IMR-90 (cell line): Measurements from ENCODE around the gene S100A12. TPM values are rescaled to one million over a fixed set of nuclear protein-coding genes. Genes with fewer than 3 reads are reported as not detected.
A peak's percentile ranks its signal among the peaks of the same experiment; 100 is the strongest.

Source experiments
- ATAC-seq: fragments of 200-7000 bp; cut with Tn5 transposase; 2 replicates; pipeline ENCODE4 v1.9.1; 2020; ENCODE audit warnings: low read depth, mild to moderate bottlenecking, moderate library complexity
- BruUV-seq: library from RNA; stranded (reverse); fragments of 400-500 nt; replicated peaks from 2 replicates; lab custom pipeline; 2021; lab: Mats Ljungman, UMichigan
- CTCF ChIA-PET: fragments of 300-600 bp; formaldehyde crosslinking; extraction: SDS; loops from one replicate; lab custom pipeline; 2021; ENCODE audit warnings: antibody characterized with exemption; lab: Yijun Ruan, JAX
- POLR2A ChIA-PET: fragments of 300-600 bp; sonication (Branson Sonifier 250); formaldehyde crosslinking; loops from one replicate; lab custom pipeline; 2022; ENCODE audit warnings: antibody characterized with exemption; ENCODE audit not compliant: unreplicated experiment; lab: Charles Lee
- DNase-seq: peaks from one replicate; pipeline ENCODE4 v3.0.0; 2013
- H2AFZ ChIP-seq: replicated peaks from 2 replicates; pipeline ENCODE3; 2013; ENCODE audit warnings: low read length, mild to moderate bottlenecking; ENCODE audit not compliant: poor library complexity
- H2AK5ac ChIP-seq: 2 replicates; pipeline ENCODE4 v1.6.1; 2013; ENCODE audit warnings: low read depth, low read length, inconsistent platforms
- H2AK9ac ChIP-seq: replicated peaks from 2 replicates; pipeline ENCODE3; 2013; ENCODE audit warnings: mild to moderate bottlenecking, low read depth, low read length, moderate library complexity; ENCODE audit not compliant: poor library complexity
- H2BK120ac ChIP-seq: 2 replicates; pipeline ENCODE4 v1.6.1; 2013; ENCODE audit warnings: low read depth, low read length, inconsistent platforms
- H2BK15ac ChIP-seq: 3 replicates; pipeline ENCODE4 v1.6.1; 2013; ENCODE audit warnings: low read depth, low read length, inconsistent platforms
- H2BK20ac ChIP-seq: 2 replicates; pipeline ENCODE4 v1.6.1; 2013; ENCODE audit warnings: low read depth, mild to moderate bottlenecking, inconsistent platforms, low read length, moderate library complexity
- H2BK5ac ChIP-seq: 2 replicates; pipeline ENCODE4 v1.6.1; 2013; ENCODE audit warnings: mild to moderate bottlenecking, low read depth, low read length, inconsistent platforms; ENCODE audit not compliant: poor library complexity, severe bottlenecking
- H3K14ac ChIP-seq: replicated peaks from 2 replicates; pipeline ENCODE4 v1.6.1; 2013; ENCODE audit warnings: low read depth, low read length, inconsistent platforms
- H3K18ac ChIP-seq: 2 replicates; pipeline ENCODE4 v1.6.1; 2013; ENCODE audit warnings: low read depth, low read length, control low read depth
- H3K23ac ChIP-seq: 2 replicates; pipeline ENCODE4 v1.6.1; 2013; ENCODE audit warnings: low read depth, low read length, inconsistent platforms
- H3K27ac ChIP-seq: 2 replicates; pipeline ENCODE4 v1.5.1; 2013; ENCODE audit warnings: mild to moderate bottlenecking, control low read depth, low read length; ENCODE audit not compliant: insufficient read depth
- H3K27me3 ChIP-seq: 2 replicates; pipeline ENCODE4 v1.6.1; 2013; ENCODE audit warnings: low read length; ENCODE audit not compliant: control insufficient read depth, insufficient read depth
- H3K36me3 ChIP-seq: 2 replicates; pipeline ENCODE4 v1.6.1; 2013; ENCODE audit warnings: low read length, mixed read lengths; ENCODE audit not compliant: control insufficient read depth, insufficient read depth
- H3K4ac ChIP-seq: 2 replicates; pipeline ENCODE4 v1.6.1; 2013; ENCODE audit warnings: low read depth, low read length, inconsistent platforms
- H3K4me1 ChIP-seq: 2 replicates; pipeline ENCODE4 v1.6.1; 2013; ENCODE audit warnings: low read length, mixed read lengths; ENCODE audit not compliant: control insufficient read depth, insufficient read depth
- H3K4me2 ChIP-seq: 2 replicates; pipeline ENCODE4 v1.6.1; 2013; ENCODE audit warnings: low read depth, mild to moderate bottlenecking, control low read depth, low read length, moderate library complexity
- H3K4me3 ChIP-seq: 2 replicates; pipeline ENCODE4 v1.5.1; 2013; ENCODE audit warnings: low read depth, mild to moderate bottlenecking, control low read depth, low read length, moderate library complexity; ENCODE audit not compliant: insufficient read depth
- H3K56ac ChIP-seq: 2 replicates; pipeline ENCODE4 v1.6.1; 2013; ENCODE audit warnings: low read length, inconsistent platforms; ENCODE audit not compliant: insufficient read depth; ENCODE audit errors: extremely low read depth
- H3K79me1 ChIP-seq, 2 experiments: 2 replicates each; pipeline ENCODE4 v1.6.1; 2013; ENCODE audit warnings: low read length in 2 of 2, inconsistent platforms in 1 of 2, low read depth in 1 of 2
- H3K9ac ChIP-seq: 2 replicates; pipeline ENCODE4 v1.6.1; 2013; ENCODE audit warnings: low read depth, low read length, control low read depth
- H3K9me1 ChIP-seq: 2 replicates; pipeline ENCODE4 v1.6.1; 2013; ENCODE audit warnings: low read length, inconsistent platforms; ENCODE audit not compliant: insufficient read depth
- H3K9me3 ChIP-seq: 2 replicates; pipeline ENCODE4 v1.6.1; 2013; ENCODE audit warnings: low read length; ENCODE audit not compliant: control insufficient read depth, insufficient read depth
- H4K20me1 ChIP-seq: 2 replicates; pipeline ENCODE4 v1.6.1; 2013; ENCODE audit warnings: low read length, inconsistent platforms; ENCODE audit not compliant: insufficient read depth
- H4K5ac ChIP-seq: 2 replicates; pipeline ENCODE4 v1.6.1; 2013; ENCODE audit warnings: mild to moderate bottlenecking, low read depth, low read length, control low read depth
- H4K8ac ChIP-seq, 2 experiments: 2 replicates each; pipeline ENCODE4 v1.6.1; 2013; ENCODE audit warnings: low read depth in 2 of 2, low read length in 2 of 2, control low read depth in 1 of 2, inconsistent platforms in 1 of 2
- H4K91ac ChIP-seq: 2 replicates; pipeline ENCODE4 v1.6.1; 2013; ENCODE audit warnings: low read depth, low read length, inconsistent platforms; ENCODE audit not compliant: insufficient read depth
- CHD1 ChIP-seq: IDR thresholded peaks from 2 replicates; pipeline ENCODE4 v1.6.1; 2012; ENCODE audit warnings: low read depth, low read length, improper control_type of control experiment
- WGBS, 2 experiments: methylation state at CpG; one replicate each; pipeline versions ENCODE4 v1.1.5 to v1.1.7; 2013; ENCODE audit warnings: missing lambda C conversion rate in 2 of 2; ENCODE audit not compliant: insufficient read length in 1 of 2; ENCODE audit errors: extremely low coverage in 2 of 2; 5-methylcytosine and 5-hydroxymethylcytosine counted together
- dilution Hi-C: fragments of 300-500 bp; cut with HindIII; formaldehyde crosslinking; loops from one replicate; pipeline ENCODE4 v1.14.3; 2018; ENCODE audit warnings: low sequenced_read_pairs; ENCODE audit not compliant: unreplicated experiment
- in situ Hi-C: fragments of 300-500 bp; cut with MboI; formaldehyde crosslinking; loops from 3 replicates; pipeline ENCODE4 v1.14.3; 2019; ENCODE audit warnings: low sequenced_read_pairs, inconsistent platforms, mixed read lengths
- intact Hi-C: fragments of 100-400 bp; cut with micrococcal nuclease; formaldehyde crosslinking; loops from 2 replicates; pipeline ENCODE4 v1.10.0; 2022
- polyA plus RNA-seq, 3 experiments: library from polyadenylated mRNA; depleted of rRNA; stranded (reverse); fragments of >200 nt; gene quantifications; 2 replicates each; pipeline ENCODE4 v1.2.3, GENCODE V29; 2012; ENCODE audit warnings: low replicate concordance in 1 of 3
- total RNA-seq: library from RNA; depleted of rRNA; stranded (reverse); fragments of >200 nt; gene quantifications from 2 replicates; pipeline ENCODE4 v1.2.3, GENCODE V29; 2012
- TF ChIP-seq, protein P1 (sequence below): conservative IDR thresholded peaks from 2 replicates; pipeline ENCODE4 v1.5.1; 2012; ENCODE audit warnings: mild to moderate bottlenecking, low read depth, low read length, improper control_type of control experiment
- TF ChIP-seq, protein P2 (sequence below): fragments of 150-350 bp; IDR thresholded peaks from 2 replicates; pipeline ENCODE4 v1.6.1; 2017; ENCODE audit warnings: mild to moderate bottlenecking, antibody characterized with exemption, low read length, low read depth

The S100A12 gene
- total and polyA plus RNA-seq, 2 of the 4 experiments (the other 2 are of a cell fraction), result not detected

DNA sequence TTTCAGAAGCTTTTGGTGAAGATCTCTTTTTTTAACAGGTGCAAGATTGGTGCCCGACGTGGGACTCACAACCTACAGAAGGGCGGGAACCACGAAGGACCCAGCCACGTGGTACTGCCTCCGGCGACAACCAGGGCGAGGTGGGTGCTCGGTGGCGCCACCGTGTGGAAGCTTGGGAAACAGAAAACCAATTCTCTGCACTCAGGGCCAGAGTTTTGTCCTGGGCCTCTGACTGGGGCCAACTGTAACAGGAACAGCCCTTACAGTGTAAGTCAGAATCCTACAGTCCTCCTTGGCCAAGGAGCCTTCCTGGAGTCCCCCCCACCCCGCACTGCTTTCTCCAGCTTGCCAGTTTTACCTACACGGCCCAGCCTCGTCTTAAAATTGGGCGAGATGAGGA, 29.3 kb upstream of the S100A12 start:
- TF ChIP-seq CHD1, result no peak
- TF ChIP-seq, protein P1, sequence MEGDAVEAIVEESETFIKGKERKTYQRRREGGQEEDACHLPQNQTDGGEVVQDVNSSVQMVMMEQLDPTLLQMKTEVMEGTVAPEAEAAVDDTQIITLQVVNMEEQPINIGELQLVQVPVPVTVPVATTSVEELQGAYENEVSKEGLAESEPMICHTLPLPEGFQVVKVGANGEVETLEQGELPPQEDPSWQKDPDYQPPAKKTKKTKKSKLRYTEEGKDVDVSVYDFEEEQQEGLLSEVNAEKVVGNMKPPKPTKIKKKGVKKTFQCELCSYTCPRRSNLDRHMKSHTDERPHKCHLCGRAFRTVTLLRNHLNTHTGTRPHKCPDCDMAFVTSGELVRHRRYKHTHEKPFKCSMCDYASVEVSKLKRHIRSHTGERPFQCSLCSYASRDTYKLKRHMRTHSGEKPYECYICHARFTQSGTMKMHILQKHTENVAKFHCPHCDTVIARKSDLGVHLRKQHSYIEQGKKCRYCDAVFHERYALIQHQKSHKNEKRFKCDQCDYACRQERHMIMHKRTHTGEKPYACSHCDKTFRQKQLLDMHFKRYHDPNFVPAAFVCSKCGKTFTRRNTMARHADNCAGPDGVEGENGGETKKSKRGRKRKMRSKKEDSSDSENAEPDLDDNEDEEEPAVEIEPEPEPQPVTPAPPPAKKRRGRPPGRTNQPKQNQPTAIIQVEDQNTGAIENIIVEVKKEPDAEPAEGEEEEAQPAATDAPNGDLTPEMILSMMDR, result peak; percentile 17; the same call in 1 of the 2 replicates
- TF ChIP-seq, protein P2, sequence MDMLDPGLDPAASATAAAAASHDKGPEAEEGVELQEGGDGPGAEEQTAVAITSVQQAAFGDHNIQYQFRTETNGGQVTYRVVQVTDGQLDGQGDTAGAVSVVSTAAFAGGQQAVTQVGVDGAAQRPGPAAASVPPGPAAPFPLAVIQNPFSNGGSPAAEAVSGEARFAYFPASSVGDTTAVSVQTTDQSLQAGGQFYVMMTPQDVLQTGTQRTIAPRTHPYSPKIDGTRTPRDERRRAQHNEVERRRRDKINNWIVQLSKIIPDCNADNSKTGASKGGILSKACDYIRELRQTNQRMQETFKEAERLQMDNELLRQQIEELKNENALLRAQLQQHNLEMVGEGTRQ, result 0 out of 2 replicates have a peak, but pooled peaks have one; percentile 5
- no peak for DNase-seq
- Histone ChIP-seq H3K9me1 (no peaks in the 10 kb centered on the region), H3K4me2 (no peak overlapping the region), H3K27ac (no peak overlapping the region), H3K56ac (no peak overlapping the region), H2AK5ac (no peak overlapping the region), H2BK20ac (no peak overlapping the region), H3K14ac (no peak overlapping the region), H4K8ac (no peak overlapping the region), H3K9ac (no peak overlapping the region), H3K27me3 (peaks cover 4% of the 10 kb centered on the region; the same call in 1 of the 2 replicates), H4K91ac (no peak overlapping the region), H3K18ac (no peak overlapping the region), H3K4ac (no peak overlapping the region), H3K36me3 (no peaks in the 10 kb centered on the region), H3K4me1 (no peaks in the 10 kb centered on the region), H3K9me3 (no peaks in the 10 kb centered on the region), H2BK5ac (no peak overlapping the region), H4K20me1 (no peaks in the 10 kb centered on the region), H2AFZ (no peak overlapping the region), H2AK9ac (no peak overlapping the region), H3K4me3 (no peak overlapping the region), H2BK120ac (no peak overlapping the region), H3K23ac (no peak overlapping the region), H3K79me1 (no peaks in the 10 kb centered on the region), H2BK15ac (no peak overlapping the region), H4K5ac (no peak overlapping the region)
- in situ Hi-C loops, result no loop called here
- intact Hi-C loops, result no loop called here
- POLR2A ChIA-PET, result no interaction called here
- no peak for ATAC-seq
- BruUV-seq, result no TSS peak
- dilution Hi-C loops, result no loop called here
- CTCF ChIA-PET, result interaction anchor here (0.6 kb wide), 1 partner anchor 68 kb away, joined by 3 read pairs; no protein-coding TSS in a partner anchor
- WGBS, 2 experiments, result 30% methylated on average over 2 of the region's 15 CpGs; no CpG with 5 or more reads in 1 of the 2 experiments
